Ammon's horn (tissue), 1 donor: ENCODE data around the gene RIPOR3.
"Not testable (repeated sequence)": the region's sequence is repeated elsewhere in the genome, so short reads cannot be mapped to it uniquely, and the experiment has no call there.

Experiments
- DNase-seq: peaks from one replicate; pipeline ENCODE4 v3.0.0-alpha.2; 2016; ENCODE audit warnings: low spot score

RIPOR3 gene

GRCh38 chr20:50607436-50607835 is 83.9 kb downstream of the RIPOR3 start:
- no peak for DNase-seq

- no peak for DNase-seq
These were observed 86.2 kb downstream of the RIPOR3 start for GRCh38 chr20:50605136-50605535.

GRCh38 chr20:50604451-50604850 is 86.9 kb downstream of the RIPOR3 start:
- no peak for DNase-seq

- no peak for DNase-seq
These were observed 88.8 kb downstream of the RIPOR3 start for GRCh38 chr20:50602432-50603088.

- no peak for DNase-seq
These were observed 89.6 kb downstream of the RIPOR3 start for GRCh38 chr20:50601511-50602431.

- no peak for DNase-seq
These were observed 91.0 kb downstream of the RIPOR3 start for GRCh38 chr20:50600281-50600895.

GRCh38 chr20:50598768-50599167 is 92.6 kb downstream of the RIPOR3 start:
- DNase-seq = not testable (repeated sequence)

GRCh38 chr20:50598074-50598473 is 93.3 kb downstream of the RIPOR3 start:
- no peak for DNase-seq

- no peak for DNase-seq
These were observed 93.9 kb downstream of the RIPOR3 start for GRCh38 chr20:50597406-50597969.

- no peak for DNase-seq
These were observed 94.7 kb downstream of the RIPOR3 start for GRCh38 chr20:50596694-50597021.

GRCh38 chr20:50595988-50596693 is 95.2 kb downstream of the RIPOR3 start:
- DNase-seq = no peak

GRCh38 chr20:50595433-50595895 is 95.9 kb downstream of the RIPOR3 start:
- no peak for DNase-seq

GRCh38 chr20:50594591-50595432 is 96.5 kb downstream of the RIPOR3 start:
- no peak for DNase-seq

GRCh38 chr20:50594231-50594590 is 97.1 kb downstream of the RIPOR3 start:
- no peak for DNase-seq

- DNase-seq = no peak
These were observed 98.4 kb downstream of the RIPOR3 start for GRCh38 chr20:50593005-50593335.

GRCh38 chr20:50592282-50593004 is 98.9 kb downstream of the RIPOR3 start:
- no peak for DNase-seq

GRCh38 chr20:50591233-50591852 is 100.0 kb downstream of the RIPOR3 start:
- DNase-seq = no peak

- no peak for DNase-seq
These were observed 101.0 kb downstream of the RIPOR3 start for GRCh38 chr20:50590348-50590664.

- no peak for DNase-seq
These were observed 101.6 kb downstream of the RIPOR3 start for GRCh38 chr20:50589548-50590347.
